RPMI7951 (cell line): Measurements from ENCODE around the gene ADCK2. TPM values are rescaled to one million over a fixed set of nuclear protein-coding genes. Genes with fewer than 3 reads are reported as not detected.
"Not testable (repeated sequence)": the region's sequence is repeated elsewhere in the genome, so short reads cannot be mapped to it uniquely, and the experiment has no call there.

Experiments used
- DNase-seq: peaks from one replicate; pipeline ENCODE4 v3.0.0-alpha.2; 2012; ENCODE audit warnings: low read depth
- total RNA-seq: library from RNA; depleted of rRNA; stranded (reverse); fragments of >200 nt; shearing (Covaris generic); gene quantifications from 2 replicates; pipeline ENCODE4 v1.2.3, GENCODE V29; 2014; rRNA removed

ADCK2 gene
- total RNA-seq, 1 experiment from 2014 or later = 16.2 TPM

DNA sequence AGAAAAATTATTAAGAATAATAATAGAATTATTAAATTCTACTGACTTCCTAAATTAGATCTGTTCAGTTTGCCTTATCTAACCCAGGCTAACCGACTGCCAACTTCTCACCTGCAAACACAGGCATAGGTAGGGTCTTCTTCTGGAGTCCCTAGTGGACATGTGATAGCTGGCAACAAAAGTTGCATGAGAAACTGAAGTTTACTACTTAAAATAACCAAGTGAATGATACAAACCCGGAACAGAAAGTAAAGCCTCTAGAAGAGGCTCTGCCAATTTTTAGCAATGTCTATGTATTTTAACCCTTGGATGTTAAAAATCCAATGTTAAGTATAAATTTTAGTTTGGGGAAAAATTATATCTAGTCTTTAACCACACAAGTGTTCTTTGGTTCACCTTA is 61.4 kb downstream of the ADCK2 start:
- DNase-seq = no peak

DNA sequence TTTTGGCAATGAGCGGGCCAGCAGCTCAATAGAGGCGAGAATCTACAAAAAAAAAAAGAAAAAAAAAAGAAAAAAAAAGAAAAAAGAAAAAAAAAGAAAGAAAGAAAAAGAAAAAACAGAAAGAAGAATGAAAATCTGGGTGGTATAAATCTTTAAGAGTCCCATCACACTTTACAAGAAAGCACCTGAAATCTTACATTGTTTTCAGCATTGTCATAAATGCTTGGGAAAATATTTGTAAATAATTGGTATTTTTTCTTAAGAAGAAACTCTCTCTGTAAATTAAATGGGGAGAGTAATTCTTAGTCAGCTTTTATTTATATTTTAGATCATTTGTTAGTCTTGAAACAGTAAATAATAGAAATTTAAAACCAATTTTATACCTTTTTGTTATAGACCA is 62.0 kb downstream of the ADCK2 start:
- DNase-seq = no peak

DNA sequence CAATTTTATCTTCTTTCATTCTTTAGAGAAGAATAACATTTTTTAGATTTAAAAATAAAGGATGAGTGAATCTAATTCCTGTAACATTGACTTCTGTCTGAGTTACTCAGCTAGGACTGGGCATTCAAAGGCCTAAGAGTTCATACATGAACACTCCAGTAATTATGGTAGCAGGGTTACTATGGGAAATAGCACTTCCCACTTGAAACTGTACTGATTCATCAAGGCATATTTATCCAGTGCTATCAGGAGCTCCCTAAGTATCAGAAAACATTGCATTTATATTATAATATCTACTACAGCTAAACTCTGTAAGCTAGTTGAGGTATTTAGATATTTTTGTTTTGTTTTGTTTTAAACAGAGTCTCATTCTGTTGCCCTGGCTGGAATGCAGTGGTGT is 65.5 kb downstream of the ADCK2 start:
- DNase-seq = no peak

DNA sequence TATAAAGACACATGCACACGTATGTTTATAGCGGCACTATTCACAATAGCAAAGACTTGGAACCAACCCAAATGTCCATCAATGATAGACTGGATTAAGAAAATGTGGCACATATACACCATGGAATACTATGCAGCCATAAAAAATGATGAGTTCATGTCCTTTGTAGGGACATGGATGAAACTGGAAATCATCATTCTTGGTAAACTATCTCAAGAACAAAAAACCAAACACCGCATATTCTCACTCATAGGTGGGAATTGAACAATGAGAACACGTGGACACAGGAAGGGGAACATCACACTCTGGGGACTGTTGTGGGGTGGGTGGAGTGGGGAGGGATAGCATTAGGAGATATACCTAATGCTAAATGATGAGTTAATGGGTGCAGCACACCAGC is 70.5 kb downstream of the ADCK2 start:
- not testable (repeated sequence) for DNase-seq

DNA sequence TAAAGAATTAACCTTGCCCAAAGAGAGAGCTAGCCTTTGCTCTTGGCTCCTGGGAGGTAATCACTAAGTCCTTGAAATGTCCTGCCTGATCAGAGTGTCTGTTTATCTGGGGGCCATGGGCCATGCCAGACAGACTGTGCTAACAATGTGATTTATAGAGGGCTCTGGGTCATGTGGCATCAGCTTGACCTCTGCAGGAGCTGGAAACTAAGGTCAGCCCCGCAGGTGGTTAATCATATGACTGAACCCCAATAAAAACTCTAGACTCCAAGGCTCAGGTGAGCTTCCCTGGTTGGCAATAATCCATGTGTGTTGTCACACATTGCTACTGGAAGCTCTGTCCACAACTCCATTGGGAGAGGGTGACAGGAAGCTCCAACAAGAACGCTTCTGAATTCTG is 71.3 kb downstream of the ADCK2 start:
- DNase-seq = no peak

Other genes starting within 250 kb of the ADCK2 start
- gene MKRN1, start 193.4 kb upstream of the ADCK2 start, total RNA-seq = 49.1 and 52.4 TPM in 2 replicates
- 26.9 and 29.6 TPM in 2 replicates for gene DENND2A, start 32.1 kb upstream of the ADCK2 start, total RNA-seq
- gene NDUFB2, start 23.8 kb downstream of the ADCK2 start, total RNA-seq = 333 and 473 TPM in 2 replicates